Measurements from ENCODE around the gene SELENOV. TPM values are rescaled to one million over a fixed set of nuclear protein-coding genes. Genes with fewer than 3 reads are reported as not detected.

The SELENOV gene
- total RNA-seq, 1 donor from 2014 or later, result 2.9 TPM

DNA sequence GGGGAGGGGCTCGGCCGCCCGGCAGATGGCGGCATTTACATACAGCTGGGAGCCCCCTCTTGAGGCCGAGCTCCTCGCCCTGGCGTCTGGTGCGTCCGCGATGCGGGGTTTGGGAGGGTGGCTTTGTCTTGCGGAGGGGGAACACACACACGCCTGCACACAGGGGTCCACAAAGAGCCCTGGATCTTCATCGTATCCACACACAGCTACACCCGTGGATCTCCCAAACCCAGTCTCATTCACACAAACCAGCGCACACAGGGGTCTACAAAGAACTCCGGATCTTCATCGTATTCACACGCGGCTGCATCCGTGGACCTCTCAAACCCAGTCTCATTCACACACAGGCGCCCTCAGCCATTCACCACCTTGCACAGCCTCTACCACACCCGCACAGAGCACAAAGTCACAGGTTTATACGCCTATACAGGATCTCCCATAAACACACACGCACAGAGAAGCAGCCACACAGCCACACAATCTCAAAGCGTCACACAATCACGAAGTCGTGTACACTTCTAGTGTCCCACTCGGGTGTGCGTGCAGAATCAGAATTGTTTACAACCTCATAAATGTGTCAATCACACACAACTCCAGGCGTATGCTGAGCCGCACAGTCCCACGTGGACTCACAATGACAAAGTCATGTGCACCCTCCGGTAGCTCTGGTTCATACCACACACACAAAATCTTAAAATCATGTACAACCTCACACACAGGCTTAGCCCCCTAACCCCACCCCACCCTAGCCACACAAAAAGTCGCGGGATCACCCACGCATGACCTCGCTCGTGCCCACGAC lies 16.7 kb upstream of the SELENOV start:
- Mint-ChIP-seq H3K4me1 (ENCODE audit: unreplicated experiment) (peaks cover 16% of the 10 kb centered on the region), H3K27me3 (ENCODE audit: unreplicated experiment) (peaks cover 10% of the 10 kb centered on the region), H3K9me3 (ENCODE audit: unreplicated experiment) (peaks cover 4% of the 10 kb centered on the region), H3K36me3 (ENCODE audit: low read depth, unreplicated experiment) (peaks cover 13% of the 10 kb centered on the region), H3K4me3 (ENCODE audit: unreplicated experiment) (peak overlapping the region; percentile 97), H3K27ac (ENCODE audit: unreplicated experiment) (peak overlapping the region; percentile 62)
- DNase-seq (ENCODE audit: low spot score), result peak; percentile 81
- TF ChIP-seq, protein P1, sequence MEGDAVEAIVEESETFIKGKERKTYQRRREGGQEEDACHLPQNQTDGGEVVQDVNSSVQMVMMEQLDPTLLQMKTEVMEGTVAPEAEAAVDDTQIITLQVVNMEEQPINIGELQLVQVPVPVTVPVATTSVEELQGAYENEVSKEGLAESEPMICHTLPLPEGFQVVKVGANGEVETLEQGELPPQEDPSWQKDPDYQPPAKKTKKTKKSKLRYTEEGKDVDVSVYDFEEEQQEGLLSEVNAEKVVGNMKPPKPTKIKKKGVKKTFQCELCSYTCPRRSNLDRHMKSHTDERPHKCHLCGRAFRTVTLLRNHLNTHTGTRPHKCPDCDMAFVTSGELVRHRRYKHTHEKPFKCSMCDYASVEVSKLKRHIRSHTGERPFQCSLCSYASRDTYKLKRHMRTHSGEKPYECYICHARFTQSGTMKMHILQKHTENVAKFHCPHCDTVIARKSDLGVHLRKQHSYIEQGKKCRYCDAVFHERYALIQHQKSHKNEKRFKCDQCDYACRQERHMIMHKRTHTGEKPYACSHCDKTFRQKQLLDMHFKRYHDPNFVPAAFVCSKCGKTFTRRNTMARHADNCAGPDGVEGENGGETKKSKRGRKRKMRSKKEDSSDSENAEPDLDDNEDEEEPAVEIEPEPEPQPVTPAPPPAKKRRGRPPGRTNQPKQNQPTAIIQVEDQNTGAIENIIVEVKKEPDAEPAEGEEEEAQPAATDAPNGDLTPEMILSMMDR (IDR thresholded peaks at IDR 0.05; ENCODE audit: unreplicated experiment), result no peak

DNA sequence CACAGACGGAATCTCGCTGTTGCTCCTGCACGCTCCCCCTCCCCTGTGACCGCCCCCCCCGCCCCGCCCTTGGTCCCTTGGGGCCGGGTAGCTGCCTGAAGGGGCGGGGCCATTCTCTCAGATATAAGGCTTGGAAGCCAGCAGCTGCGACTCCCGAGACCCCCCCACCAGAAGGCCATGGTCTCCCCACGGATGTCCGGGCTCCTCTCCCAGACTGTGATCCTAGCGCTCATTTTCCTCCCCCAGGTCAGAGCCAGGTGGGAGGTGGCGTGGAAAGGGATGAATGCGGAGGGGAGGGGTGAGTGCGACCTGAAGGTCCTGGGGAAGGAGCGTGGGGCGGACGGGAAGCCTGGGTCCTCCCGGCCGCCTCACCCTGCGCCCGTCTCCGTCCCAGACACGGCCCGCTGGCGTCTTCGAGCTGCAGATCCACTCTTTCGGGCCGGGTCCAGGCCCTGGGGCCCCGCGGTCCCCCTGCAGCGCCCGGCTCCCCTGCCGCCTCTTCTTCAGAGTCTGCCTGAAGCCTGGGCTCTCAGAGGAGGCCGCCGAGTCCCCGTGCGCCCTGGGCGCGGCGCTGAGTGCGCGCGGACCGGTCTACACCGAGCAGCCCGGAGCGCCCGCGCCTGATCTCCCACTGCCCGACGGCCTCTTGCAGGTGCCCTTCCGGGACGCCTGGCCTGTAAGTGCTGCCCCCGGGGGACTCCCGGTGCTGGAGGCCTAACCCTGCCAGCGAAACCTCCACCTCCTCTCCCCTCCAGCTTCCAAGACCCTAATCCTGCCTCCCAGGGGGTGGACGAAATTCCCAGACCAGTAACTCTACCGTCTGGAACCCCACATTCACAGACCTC lies 15.9 kb upstream of the SELENOV start, which contains the start of gene DLL3:
Gene DLL3 (plus strand): TSS at position 150 of the 845 bp plus-strand sequence. CDS start 28 bp downstream, at position 178.
- TF ChIP-seq, protein P1 (IDR thresholded peaks at IDR 0.05; ENCODE audit: unreplicated experiment), result no peak

GRCh38 chr19:39499932-39500331 lies 15.0 kb upstream of the SELENOV start:
- TF ChIP-seq, protein P1 (IDR thresholded peaks at IDR 0.05; ENCODE audit: unreplicated experiment), result no peak
- Mint-ChIP-seq H3K4me3 (ENCODE audit: unreplicated experiment) (peak overlapping the region; percentile 95), H3K27me3 (ENCODE audit: unreplicated experiment) (peaks cover 10% of the 10 kb centered on the region), H3K4me1 (ENCODE audit: unreplicated experiment) (peaks cover 16% of the 10 kb centered on the region), H3K9me3 (ENCODE audit: unreplicated experiment) (peaks cover 4% of the 10 kb centered on the region), H3K27ac (ENCODE audit: unreplicated experiment) (peak overlapping the region; percentile 55), H3K36me3 (ENCODE audit: low read depth, unreplicated experiment) (peaks cover 30% of the 10 kb centered on the region)
- no peak for DNase-seq (ENCODE audit: low spot score)

More for the DNA sequence above, 15.9 kb upstream of the SELENOV start, which contains the start of gene DLL3:
- H3K9me3 Mint-ChIP-seq (ENCODE audit: unreplicated experiment), result peaks cover 4% of the 10 kb centered on the region
- peak within 1 kb of the TSS; percentile 97 for H3K4me3 Mint-ChIP-seq (ENCODE audit: unreplicated experiment)
- H3K27me3 Mint-ChIP-seq (ENCODE audit: unreplicated experiment), result peaks cover 10% of the 10 kb centered on the region
- H3K4me1 Mint-ChIP-seq (ENCODE audit: unreplicated experiment), result peaks cover 16% of the 10 kb centered on the region
- peaks cover 21% of the 10 kb centered on the region for H3K36me3 Mint-ChIP-seq (ENCODE audit: low read depth, unreplicated experiment)
- DNase-seq (ENCODE audit: low spot score), result peak; percentile 53
- peak within 1 kb of the TSS; percentile 62 for H3K27ac Mint-ChIP-seq (ENCODE audit: unreplicated experiment)

DNA sequence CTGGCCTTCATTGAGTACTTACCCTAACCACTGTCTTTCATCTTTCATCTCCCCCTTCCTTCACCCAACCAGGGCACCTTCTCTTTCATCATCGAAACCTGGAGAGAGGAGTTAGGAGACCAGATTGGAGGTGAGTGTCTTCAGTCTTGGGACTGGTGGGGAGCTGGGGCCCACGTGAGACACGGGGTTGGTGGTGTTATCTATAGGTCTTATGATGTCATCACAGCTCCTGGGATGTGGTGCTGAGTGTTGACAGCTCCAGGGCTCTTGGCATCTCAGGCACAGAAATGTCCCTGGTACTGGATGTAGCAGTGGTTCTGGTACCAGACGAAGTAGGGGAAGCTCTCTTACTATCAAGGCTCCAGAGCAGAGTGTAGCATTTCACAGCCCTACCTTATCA lies 14.4 kb upstream of the SELENOV start:
- H3K27ac Mint-ChIP-seq (ENCODE audit: unreplicated experiment), result no peak overlapping the region
- H3K4me1 Mint-ChIP-seq (ENCODE audit: unreplicated experiment), result peaks cover 16% of the 10 kb centered on the region
- TF ChIP-seq, protein P1 (IDR thresholded peaks at IDR 0.05; ENCODE audit: unreplicated experiment), result no peak
- H3K36me3 Mint-ChIP-seq (ENCODE audit: low read depth, unreplicated experiment), result peaks cover 30% of the 10 kb centered on the region
- no peak overlapping the region for H3K4me3 Mint-ChIP-seq (ENCODE audit: unreplicated experiment)
- H3K27me3 Mint-ChIP-seq (ENCODE audit: unreplicated experiment), result peaks cover 10% of the 10 kb centered on the region
- H3K9me3 Mint-ChIP-seq (ENCODE audit: unreplicated experiment), result peaks cover 4% of the 10 kb centered on the region
- DNase-seq (ENCODE audit: low spot score), result no peak

Measured in endothelial cell (in vitro differentiated cells).